HG02970 (cell line): Measurements from ENCODE around the gene F12.
A peak's percentile ranks its signal among the peaks of the same experiment; 100 is the strongest.

ENCODE experiments used
- ATAC-seq: cut with Tn5 transposase; IDR thresholded peaks from one replicate; pipeline ENCODE4 v1.9.1; 2021; ENCODE audit warnings: mild to moderate bottlenecking, moderate library complexity, moderate number of reproducible peaks; ENCODE audit not compliant: unreplicated experiment, low FRiP score

Gene F12

GRCh38 chr5:177447066-177447610 is 37.8 kb upstream of the F12 start:
- ATAC-seq: peak; percentile 36

DNA sequence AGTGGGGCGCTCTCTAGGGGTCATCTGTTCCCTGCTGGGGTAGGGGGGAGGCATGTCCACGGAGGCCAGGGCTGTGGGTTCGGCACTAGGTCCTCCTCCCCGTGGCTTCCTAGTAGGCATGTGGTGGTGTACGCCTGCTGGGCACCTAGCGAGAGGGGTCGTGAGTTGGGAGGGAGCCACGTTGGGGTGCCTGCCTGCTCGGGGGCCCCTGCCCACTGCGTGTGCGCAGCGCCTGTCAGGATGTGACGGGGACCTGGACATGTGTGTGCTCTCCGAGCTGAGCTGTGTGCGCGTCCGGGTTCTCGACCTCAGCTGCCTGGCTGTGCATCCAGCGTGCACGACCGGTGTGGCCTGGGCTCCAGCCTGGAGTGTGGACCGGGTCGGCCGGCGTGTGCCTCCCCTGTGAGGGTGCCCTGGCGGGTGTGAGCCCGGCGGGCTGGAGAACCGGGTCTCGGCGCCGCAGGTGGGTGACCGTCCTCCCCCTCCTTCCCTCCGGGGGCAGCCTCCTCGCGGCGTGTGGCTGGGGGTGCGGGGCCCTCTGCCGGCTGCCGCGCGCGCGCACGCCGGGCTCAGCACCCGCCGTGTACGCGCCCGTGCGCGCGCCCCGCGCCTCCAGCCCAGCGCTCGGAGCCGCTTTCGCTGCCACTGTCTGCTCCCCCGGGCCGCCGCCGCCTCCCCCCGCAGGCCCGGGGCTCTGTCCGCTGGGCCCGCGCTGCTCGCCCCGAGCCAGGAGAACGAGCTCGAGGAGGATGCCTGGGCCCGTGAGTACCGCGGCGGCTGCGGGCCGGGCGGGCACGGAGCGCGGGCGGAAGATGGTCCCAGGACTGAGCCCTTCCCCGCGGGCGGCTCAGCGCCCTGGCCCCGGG is 37.1 kb upstream of the F12 start, which contains the start of gene PRR7:
PRR7 (plus strand) TSS at position 615 of the 866 bp plus-strand sequence. CDS start 8,254 bp downstream, outside the sequence.
- peak; percentile 42 for ATAC-seq

- no peak for ATAC-seq
Observed at GRCh38 chr5:177445917-177446199, 36.5 kb upstream of the F12 start.

GRCh38 chr5:177445052-177445916 is 35.9 kb upstream of the F12 start:
- no peak for ATAC-seq

GRCh38 chr5:177444106-177445051 is 35.0 kb upstream of the F12 start:
- no peak for ATAC-seq

GRCh38 chr5:177443144-177443983 is 34.0 kb upstream of the F12 start:
- ATAC-seq: no peak

DNA sequence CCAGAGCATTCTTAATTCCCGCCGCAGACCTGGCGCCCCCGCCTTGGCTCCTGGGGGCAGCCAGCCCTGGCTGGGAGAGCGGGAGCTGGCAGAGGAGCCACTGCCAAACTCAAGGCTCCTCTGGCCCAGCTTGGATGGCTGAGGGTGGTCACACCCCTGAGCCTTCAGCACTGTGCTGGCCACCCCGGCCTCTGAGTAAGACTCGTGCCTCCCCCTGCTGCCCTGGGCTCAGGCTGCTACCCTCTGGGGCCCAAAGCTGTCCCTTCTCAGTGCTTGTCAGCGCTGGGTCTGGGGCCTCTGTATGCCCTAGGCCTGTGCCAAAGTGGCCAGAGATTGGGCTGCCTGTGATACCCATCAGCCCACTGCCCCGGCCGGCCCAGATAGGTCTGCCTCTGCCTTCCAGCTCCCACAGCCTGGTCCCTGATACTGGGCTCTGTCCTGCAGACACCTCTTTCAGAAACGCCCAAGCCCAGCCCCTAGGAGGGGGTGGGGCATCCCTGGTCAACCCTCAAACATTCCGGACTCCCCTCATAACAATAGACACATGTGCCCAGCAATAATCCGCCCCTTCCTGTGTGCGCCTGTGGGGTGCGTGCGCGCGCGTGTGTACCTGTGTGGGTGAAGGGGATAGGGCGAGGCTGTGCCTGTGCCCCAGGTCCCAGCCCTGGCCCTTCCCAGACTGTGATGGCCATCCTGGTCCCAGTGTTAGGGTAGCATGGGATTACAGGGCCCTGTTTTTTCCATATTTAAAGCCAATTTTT is 32.9 kb upstream of the F12 start:
- no peak for ATAC-seq

DNA sequence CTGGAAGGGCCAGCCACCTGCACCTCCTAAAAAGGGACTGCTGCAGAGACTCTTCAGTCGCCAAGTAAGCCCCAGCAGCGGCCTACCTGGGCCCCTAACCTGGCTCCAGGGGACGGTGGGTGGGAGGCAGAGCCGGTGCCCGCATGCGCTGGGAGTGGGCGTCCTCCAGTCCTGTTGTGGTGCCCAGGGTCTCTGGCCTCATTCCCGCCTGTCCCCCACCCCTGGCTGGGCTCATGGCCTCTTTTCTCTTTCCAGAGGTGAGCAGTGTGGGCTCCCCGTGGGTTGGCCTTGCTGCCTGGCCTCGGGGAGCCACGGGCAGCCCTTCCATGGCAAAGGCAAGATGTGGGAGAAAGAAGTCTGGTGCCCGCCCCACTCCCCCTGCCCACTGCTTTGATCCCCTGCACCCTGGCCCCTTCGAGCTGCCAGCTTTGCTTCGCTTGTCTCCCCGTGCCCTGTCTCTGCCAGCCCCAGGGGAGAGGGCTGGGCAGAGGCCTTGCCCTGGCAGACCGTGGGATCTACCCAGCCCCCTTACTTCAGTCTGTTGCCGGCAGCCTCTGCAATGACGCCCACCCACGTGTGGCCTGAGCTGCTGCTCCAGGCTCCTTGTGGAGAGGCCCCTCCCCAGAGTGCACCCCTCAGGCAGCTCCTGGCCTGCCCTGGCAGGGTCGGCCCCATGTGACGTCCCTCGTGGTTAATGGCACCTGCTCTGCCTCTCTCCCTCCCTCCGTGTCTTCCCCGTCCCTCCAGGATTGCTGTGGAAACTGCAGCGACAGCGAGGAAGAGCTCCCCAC is 31.8 kb upstream of the F12 start:
- no peak for ATAC-seq

- no peak for ATAC-seq
Observed at GRCh38 chr5:177440211-177440989, 31.0 kb upstream of the F12 start.

DNA sequence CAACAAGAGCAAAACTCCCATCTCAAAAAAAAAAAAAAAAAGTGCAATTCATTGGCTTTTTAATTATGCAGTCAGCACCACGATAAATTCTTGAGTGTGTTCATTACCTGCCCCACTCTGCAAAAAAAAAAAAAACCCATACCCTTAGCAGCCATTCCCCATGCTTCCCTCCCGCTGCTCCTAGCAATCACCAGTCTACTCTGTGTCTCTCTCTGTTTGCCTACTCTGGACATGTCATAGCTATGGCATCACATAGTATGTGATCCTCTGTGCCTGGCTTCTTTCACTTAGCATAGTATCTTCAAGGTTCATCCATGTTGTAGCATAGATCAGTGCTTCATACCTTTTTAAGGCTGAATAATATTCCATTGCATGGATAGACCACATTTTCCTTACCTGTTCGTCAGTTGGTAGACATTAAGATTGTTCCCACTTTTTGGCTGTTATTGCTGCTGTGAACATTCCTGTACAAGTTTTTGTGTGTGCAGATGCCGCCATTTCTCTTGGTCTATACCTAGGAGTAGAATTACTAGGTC is 30.2 kb upstream of the F12 start:
- no peak for ATAC-seq

DNA sequence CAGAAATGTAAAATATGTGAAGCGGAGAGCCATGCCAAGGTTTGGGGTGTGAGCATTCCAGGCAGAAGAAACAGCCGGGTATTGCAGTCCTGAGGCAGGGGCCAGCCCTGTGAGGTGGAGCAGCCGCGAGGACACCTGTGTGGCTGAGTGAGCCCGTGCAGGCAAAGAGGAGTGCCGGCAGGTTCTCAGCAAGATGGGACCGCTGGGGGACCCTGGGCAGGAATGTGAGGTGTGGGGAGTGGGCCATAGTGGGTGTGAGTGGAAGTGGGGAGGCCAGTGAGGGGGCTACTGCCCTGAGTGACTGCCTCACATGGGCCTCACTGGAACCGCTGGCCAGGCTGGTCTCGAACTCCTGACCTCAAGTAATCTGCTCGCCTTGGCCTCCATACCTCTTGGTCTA is 29.1 kb upstream of the F12 start:
- no peak for ATAC-seq

DNA sequence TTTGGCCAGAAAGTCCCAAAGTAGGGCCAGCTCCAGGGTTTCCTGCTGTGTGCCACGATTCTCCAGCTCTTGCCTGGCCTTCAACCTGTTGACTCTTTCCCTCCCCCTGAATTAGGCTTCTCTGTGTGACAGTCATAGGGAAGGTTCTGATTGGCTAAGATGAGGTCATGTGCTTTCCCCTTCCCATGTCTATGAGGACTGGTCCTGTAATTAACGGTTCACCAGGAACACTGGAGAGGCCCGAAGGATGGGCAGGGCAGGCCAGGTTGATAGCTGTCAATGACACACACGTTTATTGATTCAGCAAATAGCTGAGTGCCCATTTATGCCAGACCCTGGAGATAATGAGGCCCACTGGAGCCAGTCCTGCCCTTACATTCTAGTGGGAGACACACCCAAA is 28.3 kb upstream of the F12 start:
- no peak for ATAC-seq

- ATAC-seq: no peak
Observed at GRCh38 chr5:177435847-177436536, 26.6 kb upstream of the F12 start.

DNA sequence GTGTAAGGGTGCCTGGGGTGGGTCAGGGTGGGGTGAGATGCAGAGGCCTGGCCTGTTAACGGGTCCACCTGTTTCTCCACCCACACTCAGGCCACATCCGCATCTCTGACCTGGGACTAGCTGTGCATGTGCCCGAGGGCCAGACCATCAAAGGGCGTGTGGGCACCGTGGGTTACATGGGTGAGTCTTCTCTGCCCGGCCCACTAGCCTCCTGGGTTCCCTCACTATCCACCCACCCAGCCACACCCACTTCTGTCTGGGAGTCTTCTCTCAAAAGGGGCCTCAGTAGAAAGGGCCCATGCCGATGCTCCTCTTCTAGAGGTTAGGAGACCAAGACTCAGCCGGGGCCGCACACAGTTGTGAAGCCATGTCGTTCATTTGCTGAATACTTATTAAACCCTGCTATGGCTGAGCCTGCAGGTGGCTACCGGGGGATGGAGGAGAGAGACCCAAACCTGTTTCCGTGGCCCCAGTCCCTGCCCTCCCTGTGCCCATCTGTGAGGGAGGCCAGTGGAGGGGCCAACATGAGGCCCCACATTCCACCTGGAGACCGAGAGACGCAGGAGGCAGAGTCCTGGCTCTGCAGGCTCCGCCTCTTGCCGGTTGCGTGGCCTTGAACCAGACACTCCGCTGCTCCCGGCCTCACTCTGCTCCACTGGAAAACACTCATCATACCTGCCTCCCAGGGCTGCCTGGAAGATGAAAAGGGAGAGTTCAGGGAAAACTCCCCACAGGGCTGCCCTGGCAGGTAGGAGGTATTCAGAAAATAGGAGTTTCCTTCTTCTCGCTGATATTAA is 25.8 kb upstream of the F12 start:
- ATAC-seq: no peak

DNA sequence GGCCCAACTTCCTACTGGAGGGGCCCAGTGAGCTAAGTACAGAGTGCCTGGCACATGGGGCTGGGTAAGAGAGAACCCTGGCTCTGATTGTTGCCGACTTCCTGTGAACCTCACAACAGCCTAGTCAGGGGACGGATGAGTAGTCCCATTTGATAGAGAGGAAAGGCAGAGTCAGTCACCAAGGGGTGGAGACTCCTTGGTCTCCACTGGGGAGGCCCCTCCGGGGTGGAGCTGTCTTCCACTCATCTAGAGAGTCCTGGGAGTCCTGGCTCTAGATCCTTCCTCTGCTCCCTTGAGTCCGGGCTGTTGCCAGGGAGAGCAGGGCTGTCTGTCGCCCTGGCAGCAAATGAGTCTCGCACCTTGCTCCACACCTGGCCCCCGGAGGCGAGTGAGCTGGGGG is 25.1 kb upstream of the F12 start:
- ATAC-seq: no peak
